HG03469 (cell line): ENCODE data around the gene CHST11.
A peak's percentile ranks its signal among the peaks of the same experiment; 100 is the strongest.

ENCODE experiments used
- ATAC-seq: cut with Tn5 transposase; IDR thresholded peaks from one replicate; pipeline ENCODE4 v1.9.1; 2021; ENCODE audit warnings: mild to moderate bottlenecking, moderate library complexity, moderate number of reproducible peaks; ENCODE audit not compliant: unreplicated experiment

The CHST11 gene

GRCh38 chr12:104746467-104747088 is 289.8 kb downstream of the CHST11 start:
- no peak for ATAC-seq

- ATAC-seq = no peak
Observed at GRCh38 chr12:104747330-104747729, 290.6 kb downstream of the CHST11 start.

- no peak for ATAC-seq
Observed at GRCh38 chr12:104747955-104748354, 291.2 kb downstream of the CHST11 start.

GRCh38 chr12:104748356-104748755 is 291.6 kb downstream of the CHST11 start:
- no peak for ATAC-seq

GRCh38 chr12:104748790-104749189 is 292.0 kb downstream of the CHST11 start:
- no peak for ATAC-seq

- ATAC-seq = no peak
Observed at GRCh38 chr12:104749545-104749944, 292.8 kb downstream of the CHST11 start.

GRCh38 chr12:104750061-104750460 is 293.3 kb downstream of the CHST11 start:
- peak; percentile 60 for ATAC-seq

- no peak for ATAC-seq
Observed at GRCh38 chr12:104751120-104751519, 294.4 kb downstream of the CHST11 start.

- ATAC-seq = peak; percentile 58
Observed at GRCh38 chr12:104751594-104751993, 294.8 kb downstream of the CHST11 start.

GRCh38 chr12:104752016-104752415 is 295.3 kb downstream of the CHST11 start:
- no peak for ATAC-seq

- ATAC-seq = no peak
Observed at GRCh38 chr12:104752881-104753280, 296.1 kb downstream of the CHST11 start.

GRCh38 chr12:104756901-104757300 is 300.2 kb downstream of the CHST11 start:
- ATAC-seq = no peak

GRCh38 chr12:104758771-104759170 is 302.0 kb downstream of the CHST11 start:
- no peak for ATAC-seq

GRCh38 chr12:104761091-104761490 is 304.3 kb downstream of the CHST11 start:
- no peak for ATAC-seq

- ATAC-seq = no peak
Observed at GRCh38 chr12:104761611-104762010, 304.9 kb downstream of the CHST11 start.

- ATAC-seq = no peak
Observed at GRCh38 chr12:104763168-104763805, 306.5 kb downstream of the CHST11 start.

- ATAC-seq = no peak
Observed at GRCh38 chr12:104764225-104765091, 307.7 kb downstream of the CHST11 start.

GRCh38 chr12:104767261-104767660 is 310.5 kb downstream of the CHST11 start:
- no peak for ATAC-seq

GRCh38 chr12:104768033-104768432 is 311.3 kb downstream of the CHST11 start:
- no peak for ATAC-seq

GRCh38 chr12:104769144-104769561 is 312.4 kb downstream of the CHST11 start:
- ATAC-seq = no peak

- ATAC-seq = no peak
Observed at GRCh38 chr12:104772336-104772735, 315.6 kb downstream of the CHST11 start.
